HFFc6 (cell line): ENCODE results near the gene FRMPD1. TPM values are rescaled to one million over a fixed set of nuclear protein-coding genes. Genes with fewer than 3 reads are reported as not detected.

Experiments used
- DNase-seq: peaks from one replicate; pipeline ENCODE4 v3.0.0-alpha.2; 2018
- H3K27ac Mint-ChIP-seq: 2 replicates; pipeline ENCODE4 v1.8.0; 2020; ENCODE audit warnings: mild to moderate bottlenecking, mixed read lengths
- H3K27me3 Mint-ChIP-seq: 2 replicates; pipeline ENCODE4 v1.8.0; 2021; ENCODE audit warnings: mild to moderate bottlenecking, moderate library complexity, mixed read lengths; ENCODE audit not compliant: insufficient read depth
- H3K36me3 Mint-ChIP-seq: 2 replicates; pipeline ENCODE4 v1.8.0; 2021; ENCODE audit warnings: low read depth, mixed read lengths
- H3K4me1 Mint-ChIP-seq: 2 replicates; pipeline ENCODE4 v1.8.0; 2020; ENCODE audit warnings: low read depth, mixed read lengths
- H3K4me3 Mint-ChIP-seq: 2 replicates; pipeline ENCODE4 v1.8.0; 2020; ENCODE audit warnings: mild to moderate bottlenecking, moderate library complexity, mixed read lengths
- H3K9me3 Mint-ChIP-seq: 2 replicates; pipeline ENCODE4 v1.8.0; 2020; ENCODE audit warnings: mild to moderate bottlenecking, mixed read lengths
- CTCF ChIP-seq: fragments of 200-600 bp; sonication (generic); IDR thresholded peaks from 2 replicates; pipeline ENCODE4 v1.5.0; 2021; ENCODE audit warnings: antibody characterized with exemption, mild to moderate bottlenecking
- total RNA-seq, 6 experiments: library from RNA; stranded (reverse); fragmentation: NEBNext Ultra II Directional; extraction: Animal tissue kit (Norgen Biotek cat#: 25700); gene quantifications; 2 replicates in 1 of 6; 3 replicates in 5 of 6; pipeline ENCODE4 v1.2.3, GENCODE V29; 2021

The FRMPD1 gene
- total RNA-seq, 6 experiments from 2014 or later, result not detected

GRCh38 chr9:37792122-37792521 is 141.4 kb downstream of the FRMPD1 start:
- Mint-ChIP-seq H3K9me3 (no peaks in the 10 kb centered on the region), H3K27me3 (no peaks in the 10 kb centered on the region; the same call in 1 of the 2 replicates), H3K27ac (no peak overlapping the region), H3K4me3 (no peak overlapping the region), H3K36me3 (no peaks in the 10 kb centered on the region), H3K4me1 (no peaks in the 10 kb centered on the region)
- no peak for DNase-seq
- no peak for TF ChIP-seq CTCF

- Mint-ChIP-seq H3K4me1 (peaks cover 9% of the 10 kb centered on the region; the same call in 1 of the 2 replicates), H3K27ac (no peak overlapping the region), H3K27me3 (no peaks in the 10 kb centered on the region), H3K9me3 (no peaks in the 10 kb centered on the region), H3K4me3 (no peak overlapping the region), H3K36me3 (no peaks in the 10 kb centered on the region)
- TF ChIP-seq CTCF, result no peak
- DNase-seq, result no peak
Measured at GRCh38 chr9:37796232-37796631, 145.5 kb downstream of the FRMPD1 start.

Other genes with a start within 250 kb of the FRMPD1 start
- 100 to 1,000 TPM; 106 to 116 (median 111) TPM for gene GRHPR, start 228.3 kb upstream of the FRMPD1 start, total RNA-seq
- 1 to 10 TPM; 4.6 to 5.9 (median 5.3) TPM for gene ZBTB5, start 185.5 kb upstream of the FRMPD1 start, total RNA-seq
- 10 to 100 TPM; 31.0 to 38.5 (median 33.7) TPM for gene POLR1E, start 165.0 kb upstream of the FRMPD1 start, total RNA-seq
- gene FBXO10, start 74.6 kb upstream of the FRMPD1 start, total RNA-seq, result 1 to 10 TPM; 6.0 to 8.9 (median 7.0) TPM
- gene TOMM5, start 58.4 kb upstream of the FRMPD1 start, total RNA-seq, result 100 to 1,000 TPM; 140 to 166 (median 148) TPM
- gene TRMT10B, start 102.9 kb downstream of the FRMPD1 start, total RNA-seq, result 1 to 10 TPM; 2.1 to 3.1 (median 2.6) TPM
- gene EXOSC3, start 134.1 kb downstream of the FRMPD1 start, total RNA-seq, result 10 to 100 TPM; 37.7 to 49.8 (median 41.9) TPM
- gene DCAF10, start 149.8 kb downstream of the FRMPD1 start, total RNA-seq, result 10 to 100 TPM; 18.3 to 26.5 (median 23.1) TPM